Amniotic stem cell (primary cell): Measurements from ENCODE around the gene PRH2.
A peak's percentile ranks its signal among the peaks of the same experiment; 100 is the strongest.

Source experiments
- DNase-seq: peaks from one replicate; lab custom pipeline; 2025; lab: John Stamatoyannopoulos, UW

PRH2 gene

DNA sequence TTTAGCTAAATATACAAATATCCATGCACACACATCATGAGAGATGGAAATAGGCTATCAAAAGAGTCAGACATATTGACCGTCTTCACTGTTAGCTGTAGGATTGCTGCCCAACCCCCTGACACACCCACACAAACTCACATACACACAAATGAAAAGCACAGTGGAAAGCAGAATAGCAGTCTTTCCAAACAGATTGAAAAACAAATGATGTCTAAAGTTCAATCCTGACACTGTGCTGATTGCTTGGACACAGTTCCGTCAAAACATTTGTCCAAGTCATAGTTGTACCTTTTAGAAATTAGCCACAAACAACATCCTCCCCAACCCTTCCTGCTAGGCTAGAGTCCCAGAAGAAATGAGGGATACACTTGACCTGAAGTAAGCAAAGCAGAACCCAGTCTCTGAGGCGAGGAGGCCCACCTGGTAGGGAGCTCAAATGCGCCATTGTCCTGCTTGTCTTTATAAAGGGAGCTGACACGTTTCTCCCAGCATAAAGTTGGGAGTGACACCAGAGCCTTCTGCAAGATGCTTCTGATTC is at the start of gene PRH2:
Gene PRH2, plus strand, starts transcription at position 491 of the 541 bp plus-strand sequence. Its CDS starts 38 bp downstream, at position 529.
- no peak for DNase-seq

DNA sequence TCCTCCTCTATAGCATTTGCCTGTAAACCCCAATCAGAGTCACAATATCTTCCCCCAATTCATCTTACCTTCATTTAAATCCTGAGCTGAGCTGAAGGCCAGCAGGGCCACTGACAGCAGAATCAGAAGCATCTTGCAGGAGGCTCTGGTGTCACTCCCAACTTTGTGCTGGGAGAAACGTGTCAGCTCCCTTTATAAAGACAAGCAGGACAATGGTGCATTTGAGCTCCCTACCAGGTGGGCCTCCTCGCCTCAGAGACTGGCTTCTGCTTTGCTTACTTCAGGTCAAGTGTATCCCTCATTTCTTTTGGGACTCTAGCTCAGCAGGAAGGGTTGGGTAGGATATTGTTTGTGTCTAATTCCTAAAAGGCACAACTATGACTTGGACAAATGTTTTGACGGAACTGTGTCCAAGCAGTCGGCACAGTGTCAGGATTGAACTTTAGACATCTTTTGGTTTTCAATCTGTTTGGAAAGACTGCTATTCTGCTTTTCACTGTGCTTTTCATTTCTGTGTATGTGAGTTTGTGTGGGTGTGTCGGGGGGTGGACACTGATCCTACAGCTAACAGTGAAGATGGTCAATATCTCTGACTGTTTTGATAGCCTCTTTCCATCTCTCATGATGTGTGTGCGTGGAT is 44.8 kb upstream of the PRH2 start, which contains the start of gene PRH1:
Gene PRH1, minus strand, starts transcription at position 170 of the 640 bp plus-strand sequence. Its CDS starts 38 bp downstream, at position 132.
- no peak for DNase-seq

DNA sequence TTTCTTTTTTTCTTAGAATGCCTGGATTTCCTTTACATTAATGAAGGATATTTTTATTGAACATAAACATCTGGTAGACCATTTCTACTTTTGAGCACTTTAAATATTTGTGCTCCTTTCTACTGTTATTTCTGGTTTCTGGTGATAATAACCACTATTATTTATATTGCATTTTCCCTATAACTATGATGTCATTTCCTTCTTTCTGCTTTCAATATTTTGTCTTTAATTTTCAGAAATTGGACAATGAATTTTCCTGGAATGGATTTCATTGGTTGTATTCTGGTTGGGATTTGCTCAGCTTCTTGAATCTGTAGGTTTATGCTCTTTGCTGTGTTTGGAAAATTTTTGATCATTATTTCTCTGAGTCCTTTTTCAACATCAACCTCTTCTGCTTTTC is 39.8 kb upstream of the PRH2 start:
- no peak for DNase-seq

DNA sequence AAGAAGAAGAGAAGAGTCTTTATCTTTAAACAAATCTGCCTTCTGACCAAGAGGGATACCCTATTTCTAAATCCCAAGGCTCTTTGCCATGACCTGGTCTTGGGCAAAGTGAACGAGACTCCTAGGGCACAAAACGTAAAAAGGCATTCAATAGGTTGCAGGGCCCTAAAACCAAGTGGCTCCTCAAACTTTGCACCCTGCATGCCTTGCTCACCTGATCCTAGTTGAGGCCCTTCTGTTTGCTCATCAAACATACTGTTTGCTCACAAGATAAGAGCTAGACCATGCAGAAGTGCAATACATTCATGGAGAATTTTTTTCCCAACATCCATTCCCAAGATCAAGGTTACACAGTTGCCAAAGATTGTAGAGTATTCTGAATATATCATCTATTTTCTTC is 37.1 kb upstream of the PRH2 start:
- DNase-seq = no peak

DNA sequence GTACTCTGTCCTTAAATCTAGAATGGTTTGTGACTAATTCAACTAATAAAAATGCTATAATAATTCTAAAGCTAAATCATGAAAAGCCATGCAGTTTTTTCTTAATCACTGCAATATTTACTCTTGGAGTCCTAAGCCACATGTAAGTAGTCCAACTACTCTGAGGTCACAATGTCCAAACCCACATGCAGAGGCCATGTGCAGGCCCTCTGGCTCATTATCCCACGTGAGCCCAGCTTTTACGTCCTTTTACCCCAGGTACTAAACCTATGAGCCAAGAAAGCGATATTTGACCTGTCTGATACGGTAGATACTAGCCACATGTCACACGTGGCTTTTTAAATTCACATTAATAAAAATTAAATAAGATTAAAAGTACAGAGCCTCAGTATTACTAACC is 32.2 kb upstream of the PRH2 start:
- DNase-seq = no peak

DNA sequence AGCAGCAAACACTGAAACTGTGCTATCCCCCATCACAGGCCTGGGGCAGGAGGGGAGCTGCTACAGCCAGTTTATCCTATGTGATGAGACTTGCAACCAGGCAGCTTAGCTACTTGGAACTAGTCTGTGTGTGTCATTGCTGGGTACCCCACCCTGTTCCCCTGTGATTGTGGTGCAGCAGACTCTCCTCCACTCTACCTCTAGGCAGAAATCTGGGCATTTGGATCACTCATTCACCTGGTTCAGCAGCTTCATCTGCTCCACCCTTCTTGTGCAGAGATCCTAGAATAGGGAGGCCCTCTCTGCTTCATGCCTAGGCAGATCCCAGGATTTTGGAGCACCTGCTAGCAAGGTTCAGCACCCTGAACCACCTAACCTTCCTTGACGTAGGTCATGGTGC is 28.5 kb upstream of the PRH2 start:
- no peak for DNase-seq

DNA sequence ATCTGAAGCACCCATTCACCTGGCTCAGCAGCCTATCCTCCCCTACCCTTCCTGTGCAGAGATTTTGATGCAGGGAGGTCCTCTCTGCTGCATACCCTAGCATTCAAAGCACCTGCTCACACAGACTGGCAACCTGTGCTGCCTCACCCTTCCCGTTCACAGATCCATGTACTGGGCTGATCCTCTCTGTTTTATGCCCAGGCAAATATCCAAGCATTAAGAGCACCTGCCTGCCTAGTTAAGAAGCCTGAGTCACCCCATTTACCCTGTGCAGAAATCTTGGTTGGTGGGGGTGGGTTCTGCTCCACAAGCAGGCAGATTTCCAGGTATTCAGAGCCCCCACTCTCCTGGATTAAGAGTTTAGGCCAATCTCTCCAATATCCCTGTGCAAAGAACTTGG is 28.1 kb upstream of the PRH2 start:
- DNase-seq = no peak

DNA sequence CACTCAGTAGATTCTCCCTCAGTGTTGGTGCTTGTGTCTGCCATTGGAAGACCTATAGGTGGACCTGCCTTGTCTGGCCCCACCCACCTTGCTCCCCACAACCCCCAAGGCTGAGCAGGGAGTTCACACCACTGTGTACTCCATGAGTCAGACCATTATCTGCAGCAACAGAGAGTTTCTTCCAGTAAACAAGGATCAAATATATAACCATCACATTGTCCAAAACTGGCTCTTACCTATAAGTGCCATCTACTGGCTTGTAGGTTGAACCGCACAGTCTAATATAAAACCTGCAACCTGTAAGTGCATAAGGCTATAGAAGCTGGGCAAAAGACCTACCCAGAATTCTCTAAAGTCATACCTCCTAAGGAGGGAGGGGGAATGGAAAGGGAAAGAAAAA is 27.6 kb upstream of the PRH2 start:
- no peak for DNase-seq

DNA sequence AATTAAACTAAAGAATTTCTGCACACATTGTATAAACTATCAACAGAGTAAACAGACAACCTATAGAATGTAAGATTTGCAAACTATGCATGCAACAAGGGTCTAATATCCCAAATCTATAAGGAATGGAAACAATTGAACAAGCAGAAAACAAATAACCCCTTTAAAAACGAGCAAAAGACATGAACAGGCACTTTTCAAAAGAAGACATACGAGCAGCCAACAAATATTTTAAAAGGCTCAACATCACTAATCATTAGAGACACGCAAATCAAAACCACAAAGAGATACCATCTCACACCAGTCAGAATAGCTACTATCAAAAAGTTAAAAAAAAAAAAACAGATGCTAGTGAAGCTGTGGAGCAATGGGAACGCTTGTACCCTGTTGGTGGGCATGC is 24.4 kb upstream of the PRH2 start:
- no peak for DNase-seq

DNA sequence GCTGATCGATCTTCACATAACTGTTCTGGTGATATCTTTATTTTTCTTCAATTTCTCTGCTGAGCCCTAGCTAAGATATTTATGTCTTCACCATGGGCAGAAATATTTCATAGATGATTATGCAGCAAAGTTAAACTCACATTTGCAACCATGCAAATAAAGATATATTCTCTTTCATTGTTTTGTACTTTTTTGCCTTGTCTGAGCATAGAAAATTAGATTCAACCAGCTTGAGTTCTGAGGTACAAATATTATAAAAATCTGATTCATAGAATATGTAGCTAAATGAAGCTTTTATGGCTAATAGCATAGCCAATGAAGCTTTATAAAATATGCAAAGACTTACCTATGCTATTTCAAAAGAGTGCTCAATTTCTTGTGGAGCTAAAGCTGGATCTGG is 19.6 kb upstream of the PRH2 start, which contains the start of gene TAS2R13:
Gene TAS2R13, minus strand, starts transcription at position 101 of the 400 bp plus-strand sequence. CDS start 264 bp downstream, outside the sequence.
- DNase-seq = no peak

DNA sequence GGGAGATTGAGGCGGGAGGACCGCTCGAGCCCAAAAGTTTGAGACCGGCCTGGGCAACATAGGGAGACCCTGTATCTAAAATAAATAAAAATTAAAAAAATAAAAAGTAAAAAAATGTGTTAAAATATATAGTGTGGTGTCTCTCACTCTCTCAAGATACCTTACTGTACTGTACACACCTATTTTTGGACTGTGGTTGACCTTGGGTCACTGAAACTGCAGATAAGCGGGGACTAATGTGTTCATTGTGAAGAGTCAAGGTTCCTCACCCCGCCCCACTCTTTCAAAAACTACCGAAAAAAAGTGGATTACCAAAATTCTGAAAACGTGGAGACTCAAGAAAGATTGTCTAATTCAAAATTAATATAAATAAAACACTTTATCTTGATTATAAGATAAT is 18.7 kb upstream of the PRH2 start:
- DNase-seq = no peak

DNA sequence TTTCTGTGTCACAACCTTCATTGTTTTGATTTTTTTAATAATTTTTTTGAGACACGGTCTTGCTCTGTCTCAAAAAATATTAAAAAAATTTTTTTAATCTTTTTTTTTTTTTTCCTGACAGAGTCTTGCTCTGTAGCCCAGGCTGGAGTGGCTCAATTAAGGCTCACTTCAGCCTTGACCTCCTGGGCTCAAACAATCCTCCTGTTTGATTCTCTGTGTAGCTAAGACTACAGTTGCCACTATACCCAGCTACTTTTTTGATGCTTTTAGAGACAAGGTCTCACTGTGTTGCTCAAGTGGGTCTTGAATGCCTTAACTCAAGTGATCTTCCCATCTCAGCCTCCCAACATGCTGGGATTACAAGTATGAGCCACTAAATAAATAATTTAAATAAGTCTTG is 9.2 kb upstream of the PRH2 start:
- no peak for DNase-seq

DNA sequence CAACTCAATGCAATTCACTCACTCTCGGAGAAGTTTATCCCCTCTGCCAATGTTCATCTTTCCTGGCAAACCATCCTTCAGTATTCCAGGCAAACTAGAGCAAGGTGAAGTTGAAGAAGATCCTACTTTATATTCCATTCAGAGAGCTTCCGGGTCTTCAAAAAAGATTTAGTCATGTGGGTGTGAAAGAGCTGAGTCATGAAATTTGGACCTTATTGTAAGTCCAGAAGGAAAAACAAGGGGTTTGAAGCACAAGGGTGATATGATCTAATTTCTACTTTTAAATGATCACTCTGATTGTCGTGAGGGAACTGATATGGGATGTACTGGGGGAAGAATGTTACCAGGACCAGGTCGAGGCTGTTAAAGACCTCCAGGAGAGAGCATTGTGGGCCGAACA is 2.8 kb upstream of the PRH2 start:
- DNase-seq = no peak

DNA sequence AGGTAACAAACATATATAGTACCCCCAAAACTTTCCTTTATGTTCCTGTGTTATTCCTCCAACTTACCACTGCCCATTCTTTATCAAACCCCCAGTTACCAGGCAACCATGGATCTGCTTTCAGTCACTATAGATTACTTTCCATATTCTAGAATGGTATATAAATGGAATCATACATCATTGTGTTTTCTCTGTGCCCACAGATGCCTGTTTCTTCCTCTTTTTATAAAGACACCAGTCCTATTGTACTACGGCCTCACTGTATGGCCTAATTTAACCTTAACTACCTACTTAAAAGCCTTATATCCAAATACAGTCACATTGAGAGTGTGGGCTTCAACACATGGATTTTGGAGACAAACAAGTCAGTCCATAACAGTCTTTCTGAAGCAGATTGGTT is 7.5 kb downstream of the PRH2 start:
- DNase-seq = no peak

DNA sequence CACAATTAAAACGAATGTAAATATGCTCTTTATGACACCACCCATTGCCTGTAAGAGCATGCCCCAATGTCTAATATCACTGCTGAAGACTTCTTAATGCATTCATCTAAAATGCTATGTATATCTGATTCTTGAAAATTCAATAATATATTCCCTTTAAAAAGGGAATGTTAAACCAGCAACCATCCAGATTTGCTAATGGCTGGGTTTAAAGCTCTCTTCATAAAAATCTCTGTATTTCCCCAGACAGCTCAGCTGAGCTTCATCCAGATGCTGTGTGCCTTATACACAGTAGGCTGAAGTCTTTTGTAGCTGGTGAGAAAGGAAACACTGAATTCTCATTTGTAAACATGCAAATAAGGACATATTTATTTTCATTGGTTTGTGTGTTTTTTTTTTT is 10.1 kb downstream of the PRH2 start, which contains the start of gene TAS2R14:
Gene TAS2R14, minus strand, starts transcription at position 101 of the 400 bp plus-strand sequence. Its CDS starts 56 bp downstream, at position 45.
- no peak for DNase-seq

DNA sequence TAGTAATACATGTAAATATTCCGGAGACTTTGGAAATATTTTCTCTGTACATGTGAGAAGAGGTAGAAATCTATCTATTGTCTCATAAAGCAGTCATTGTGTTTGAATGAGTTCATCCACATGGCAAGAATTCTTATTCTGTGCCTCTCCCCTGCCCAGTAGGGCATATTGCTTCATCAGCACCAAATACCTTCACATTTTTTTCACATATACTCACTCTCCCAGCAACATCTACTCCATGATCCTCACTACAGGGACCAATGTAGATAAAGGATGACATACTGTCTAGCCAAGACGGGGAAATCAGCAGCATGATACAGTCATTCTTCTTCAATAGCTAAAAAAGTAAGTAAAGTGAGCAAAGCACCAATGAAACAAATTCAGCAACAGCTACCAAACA is 11.4 kb downstream of the PRH2 start:
- DNase-seq = peak; percentile 9

DNA sequence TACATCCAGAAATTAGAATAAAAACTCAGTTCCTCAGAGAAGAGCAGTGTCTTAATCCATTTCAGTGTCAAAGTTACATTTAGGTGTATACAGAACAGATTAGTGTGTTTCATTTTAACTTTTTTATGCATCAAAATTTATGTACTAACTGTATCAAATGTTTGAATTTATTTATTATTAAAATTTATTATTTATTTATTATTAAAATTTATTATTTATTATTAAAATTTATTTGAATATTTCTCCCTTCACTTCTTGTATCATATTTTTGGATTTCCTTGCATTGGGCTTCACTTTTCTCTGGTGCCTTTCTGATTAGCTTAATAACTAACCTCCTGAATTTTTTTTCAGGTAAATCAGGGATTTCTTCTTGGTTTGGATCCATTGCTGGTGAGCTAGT is 12.3 kb downstream of the PRH2 start:
- no peak for DNase-seq

DNA sequence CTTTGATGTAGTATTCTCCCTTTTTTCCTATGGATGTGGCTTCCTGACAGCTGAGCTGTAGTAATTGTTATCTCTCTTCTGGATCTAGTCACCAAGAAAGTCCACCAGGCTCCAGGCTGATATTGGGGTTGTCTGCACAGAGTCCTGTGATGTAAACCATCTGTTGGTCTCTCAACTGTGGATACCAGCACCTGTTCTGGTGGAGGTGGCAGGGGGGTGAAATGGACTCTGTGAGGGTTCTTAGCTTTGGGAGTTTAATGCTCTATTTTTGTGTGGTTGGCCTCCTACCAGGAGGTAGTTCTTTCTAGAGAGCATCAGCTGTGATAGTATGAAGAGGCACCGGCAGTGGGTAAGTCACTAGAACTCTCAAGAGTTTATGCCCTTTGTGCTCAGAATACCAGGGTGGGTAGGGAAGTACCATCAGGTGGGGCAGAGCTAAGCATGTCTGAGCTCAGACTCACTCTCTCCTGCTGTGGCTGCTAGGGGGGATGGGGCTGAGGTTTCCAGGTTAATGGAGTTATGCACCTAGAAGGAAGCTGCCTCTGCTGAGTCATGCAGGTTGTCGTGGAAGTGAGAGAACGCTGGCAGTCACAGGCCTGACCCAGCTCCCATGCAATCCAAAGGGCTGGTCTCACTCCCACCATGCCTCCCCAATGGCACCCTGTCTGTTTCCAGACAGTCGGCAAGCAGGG is 13.0 kb downstream of the PRH2 start:
- no peak for DNase-seq

DNA sequence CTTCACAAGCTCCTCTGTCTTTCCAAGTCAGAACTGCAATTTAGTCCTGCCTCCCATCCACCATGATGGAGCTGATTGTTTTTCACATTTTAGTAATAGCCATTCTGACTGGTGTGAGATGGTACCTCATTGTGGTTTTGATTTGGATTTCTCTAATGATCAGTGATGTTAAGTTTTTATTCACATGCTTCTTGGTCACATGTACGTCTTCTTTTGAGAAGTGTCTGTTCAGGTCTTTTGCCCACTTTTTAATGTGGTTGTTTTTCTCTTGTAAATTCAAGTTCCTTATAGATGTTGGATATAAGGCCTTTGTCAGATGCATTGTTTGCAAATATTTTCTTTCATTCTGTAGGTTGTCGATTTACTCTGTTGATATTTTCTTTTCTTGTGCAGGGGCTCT is 14.1 kb downstream of the PRH2 start:
- DNase-seq = no peak

DNA sequence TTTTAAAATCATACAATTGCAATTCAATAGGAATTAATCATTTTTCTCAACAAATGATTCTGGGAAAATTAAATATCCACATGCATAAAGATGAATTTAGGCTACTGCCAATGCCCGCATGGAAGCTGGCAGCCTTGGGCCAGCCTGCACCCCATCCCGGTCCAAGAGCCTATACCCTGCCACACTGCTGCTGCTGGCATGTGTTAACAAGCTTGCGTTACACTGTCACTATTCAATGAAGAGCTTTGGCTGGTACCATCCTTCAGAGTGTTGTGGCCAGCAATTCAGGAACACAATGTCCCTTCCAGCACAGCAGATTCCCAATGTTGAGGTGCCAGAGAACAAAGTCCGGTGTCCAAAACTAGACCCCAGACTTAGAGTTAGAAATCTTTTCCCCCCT is 23.6 kb downstream of the PRH2 start:
- DNase-seq = no peak

DNA sequence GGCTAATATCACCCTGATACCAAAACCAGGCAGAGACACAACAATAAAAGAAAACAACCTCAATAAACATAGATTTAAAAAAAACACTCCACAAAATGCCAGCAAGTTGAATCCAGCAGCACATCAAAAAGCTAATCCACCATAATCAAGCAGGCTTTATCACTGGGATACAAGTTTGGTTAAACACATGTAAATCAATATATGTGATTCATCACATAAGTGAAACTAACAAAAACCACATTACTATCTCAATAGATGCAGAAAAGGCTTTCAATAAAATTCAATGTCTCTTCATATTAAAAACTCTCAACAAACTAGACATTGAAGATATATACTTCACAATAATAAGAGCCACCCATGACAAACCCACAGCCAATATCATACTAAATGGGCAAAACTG is 27.0 kb downstream of the PRH2 start:
- no peak for DNase-seq

DNA sequence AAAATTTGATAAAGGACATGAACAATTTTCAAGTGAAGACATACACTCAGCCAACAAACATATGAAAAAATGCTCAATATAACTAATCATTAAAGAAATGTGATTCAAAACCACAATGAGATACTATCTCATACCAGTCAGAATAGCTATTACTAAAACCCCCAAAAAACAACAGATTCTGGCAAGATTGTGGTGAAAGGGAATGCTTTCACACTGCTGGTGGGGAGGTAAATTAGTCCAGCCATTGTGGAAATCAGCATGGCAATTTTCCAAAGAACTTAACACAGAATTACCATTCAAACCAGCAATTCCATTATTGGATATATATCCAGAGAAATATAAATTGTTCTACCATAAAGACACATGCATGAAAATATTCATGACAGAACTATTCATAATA is 28.7 kb downstream of the PRH2 start:
- no peak for DNase-seq

DNA sequence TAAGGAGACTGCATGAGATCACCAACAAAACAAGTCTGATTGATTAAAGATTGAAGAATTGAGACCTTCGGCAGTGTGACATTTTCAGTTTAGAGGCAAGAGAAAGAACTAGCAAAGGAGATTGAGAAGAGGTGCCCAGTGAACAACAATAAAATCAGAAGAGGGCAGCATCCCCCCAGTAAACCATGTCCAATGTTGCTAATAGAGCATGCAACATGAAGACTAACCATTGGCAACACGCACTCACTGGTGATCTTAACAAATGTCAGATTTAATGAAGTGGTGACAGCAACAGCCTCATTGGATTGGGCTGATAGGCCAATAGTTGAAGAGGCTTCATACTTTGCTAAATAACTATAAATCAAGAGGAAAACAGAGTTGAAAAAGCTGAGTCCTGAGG is 30.8 kb downstream of the PRH2 start:
- DNase-seq = no peak
